Neutrophil (primary cell): ENCODE measurements around the gene RETREG1.

ENCODE experiments used
- H3K27ac ChIP-seq: fragments of 200-600 bp; sonication (generic); 2 replicates; pipeline ENCODE4 v1.5.1; 2016; ENCODE audit warnings: mild to moderate bottlenecking, moderate library complexity
- H3K27me3 ChIP-seq: fragments of 200-600 bp; sonication (generic); 2 replicates; pipeline ENCODE4 v1.6.0; 2016; ENCODE audit warnings: mild to moderate bottlenecking
- H3K36me3 ChIP-seq: fragments of 200-600 bp; sonication (generic); 2 replicates; pipeline ENCODE4 v1.5.1; 2017
- H3K4me1 ChIP-seq, 2 experiments: fragments of 200-600 bp in 1 of 2; sonication (generic) in 1 of 2; 1 replicate in 1 of 2; 2 replicates in 1 of 2; pipeline versions ENCODE4 v1.5.1 to v1.6.1; 2013 to 2016; ENCODE audit warnings: low read depth in 1 of 2, low read length in 1 of 2, mild to moderate bottlenecking in 1 of 2, moderate library complexity in 1 of 2; ENCODE audit not compliant: control insufficient read depth in 1 of 2, insufficient read depth in 1 of 2
- H3K4me3 ChIP-seq, 2 experiments: fragments of 200-600 bp in 1 of 2; sonication (generic) in 1 of 2; 1 replicate in 1 of 2; 2 replicates in 1 of 2; pipeline ENCODE4 v1.5.1; 2013 to 2016; ENCODE audit warnings: low read depth in 1 of 2, low read length in 1 of 2, mild to moderate bottlenecking in 1 of 2, moderate library complexity in 1 of 2
- H3K9me3 ChIP-seq: fragments of 200-600 bp; sonication (generic); 2 replicates; pipeline ENCODE4 v1.5.1; 2016
- TF ChIP-seq, protein P1 (sequence below): fragments of 200-600 bp; sonication (generic); IDR thresholded peaks from 2 replicates; pipeline ENCODE4 v1.5.1; 2016; ENCODE audit warnings: antibody characterized with exemption

RETREG1 gene

DNA sequence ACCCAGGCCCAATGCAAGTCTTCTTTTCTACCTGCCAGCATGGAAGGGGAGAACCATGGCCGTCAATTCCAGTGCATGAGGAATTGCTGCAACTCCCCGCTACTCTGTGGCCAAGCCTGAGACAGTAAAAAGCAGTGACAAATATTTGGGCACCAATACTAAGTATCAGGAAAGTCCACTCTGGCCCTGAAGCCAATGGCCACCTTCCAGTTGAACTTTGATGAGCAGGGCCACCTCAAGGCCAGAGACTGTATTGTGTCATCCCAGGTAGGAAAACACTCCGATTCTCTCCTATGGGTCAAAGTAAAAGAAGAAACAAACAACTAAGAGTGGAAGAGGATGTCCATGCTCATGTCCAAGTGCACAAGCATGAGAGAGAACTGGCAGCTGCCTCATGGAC is 27.1 kb downstream of the RETREG1 start:
- Histone ChIP-seq H3K4me1 (peaks cover 0 to 12% of the 10 kb centered on the region in 2 experiments), H3K9me3 (no peaks in the 10 kb centered on the region), H3K27me3 (no peaks in the 10 kb centered on the region), H3K36me3 (no peaks in the 10 kb centered on the region), H3K4me3 (no peak overlapping the region), H3K27ac (no peak overlapping the region)
- TF ChIP-seq, protein P1, sequence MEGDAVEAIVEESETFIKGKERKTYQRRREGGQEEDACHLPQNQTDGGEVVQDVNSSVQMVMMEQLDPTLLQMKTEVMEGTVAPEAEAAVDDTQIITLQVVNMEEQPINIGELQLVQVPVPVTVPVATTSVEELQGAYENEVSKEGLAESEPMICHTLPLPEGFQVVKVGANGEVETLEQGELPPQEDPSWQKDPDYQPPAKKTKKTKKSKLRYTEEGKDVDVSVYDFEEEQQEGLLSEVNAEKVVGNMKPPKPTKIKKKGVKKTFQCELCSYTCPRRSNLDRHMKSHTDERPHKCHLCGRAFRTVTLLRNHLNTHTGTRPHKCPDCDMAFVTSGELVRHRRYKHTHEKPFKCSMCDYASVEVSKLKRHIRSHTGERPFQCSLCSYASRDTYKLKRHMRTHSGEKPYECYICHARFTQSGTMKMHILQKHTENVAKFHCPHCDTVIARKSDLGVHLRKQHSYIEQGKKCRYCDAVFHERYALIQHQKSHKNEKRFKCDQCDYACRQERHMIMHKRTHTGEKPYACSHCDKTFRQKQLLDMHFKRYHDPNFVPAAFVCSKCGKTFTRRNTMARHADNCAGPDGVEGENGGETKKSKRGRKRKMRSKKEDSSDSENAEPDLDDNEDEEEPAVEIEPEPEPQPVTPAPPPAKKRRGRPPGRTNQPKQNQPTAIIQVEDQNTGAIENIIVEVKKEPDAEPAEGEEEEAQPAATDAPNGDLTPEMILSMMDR, result no peak

DNA sequence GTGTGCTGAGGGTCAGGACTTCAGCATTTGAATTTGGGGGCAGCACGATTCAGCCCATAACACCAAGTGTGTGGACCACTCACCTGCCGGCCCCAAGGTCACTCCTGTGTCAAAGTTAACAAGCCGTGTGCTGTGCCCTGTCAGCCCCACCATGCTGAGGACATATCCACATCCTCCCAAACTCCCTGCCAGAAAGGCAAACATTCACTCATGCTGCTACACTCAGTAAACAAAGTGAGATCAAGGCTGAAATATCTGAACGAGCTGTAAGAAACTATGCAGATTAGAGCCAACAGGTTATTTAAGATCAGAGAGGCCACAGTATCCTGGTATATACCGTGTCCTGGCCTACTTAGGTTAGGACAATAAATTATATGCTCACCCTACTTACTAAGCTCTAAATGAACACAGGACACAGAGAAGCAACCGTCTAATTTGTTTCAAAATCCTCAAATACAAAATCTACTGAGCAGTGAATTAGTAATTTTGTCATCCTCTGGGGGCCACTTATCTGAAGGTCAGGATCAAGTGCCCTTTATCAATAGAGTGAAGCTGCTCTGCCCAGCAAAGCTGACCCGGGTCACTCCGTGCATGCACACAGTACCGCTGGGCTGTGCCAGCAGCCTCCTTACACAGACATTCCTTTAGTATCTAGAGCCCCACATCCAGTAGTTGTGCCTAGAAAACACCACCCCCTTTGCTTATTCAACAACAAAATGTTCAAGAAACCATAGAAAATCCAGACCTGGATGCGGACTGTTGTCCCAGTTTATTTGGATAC is 28.2 kb downstream of the RETREG1 start:
- TF ChIP-seq, protein P1, result no peak
- Histone ChIP-seq H3K4me1 (peaks cover 0 to 4% of the 10 kb centered on the region in 2 experiments), H3K36me3 (no peaks in the 10 kb centered on the region), H3K4me3 (no peak overlapping the region), H3K27ac (no peak overlapping the region), H3K9me3 (no peaks in the 10 kb centered on the region), H3K27me3 (no peaks in the 10 kb centered on the region)

- no peaks in the 10 kb centered on the region for H3K27me3 ChIP-seq
- H3K27ac ChIP-seq, result no peak overlapping the region
- no peaks in the 10 kb centered on the region for H3K36me3 ChIP-seq
- H3K9me3 ChIP-seq, result no peaks in the 10 kb centered on the region
- no peak overlapping the region for H3K4me3 ChIP-seq
- TF ChIP-seq, protein P1, result no peak
- H3K4me1 ChIP-seq, result no peaks in the 10 kb centered on the region
Measured at GRCh38 chr5:16586556-16586955, 30.2 kb downstream of the RETREG1 start.

GRCh38 chr5:16585041-16585667 is 31.6 kb downstream of the RETREG1 start:
- Histone ChIP-seq H3K9me3 (no peaks in the 10 kb centered on the region), H3K4me1 (no peaks in the 10 kb centered on the region), H3K4me3 (no peak overlapping the region), H3K27me3 (no peaks in the 10 kb centered on the region), H3K27ac (no peak overlapping the region), H3K36me3 (no peaks in the 10 kb centered on the region)
- TF ChIP-seq, protein P1, result no peak

DNA sequence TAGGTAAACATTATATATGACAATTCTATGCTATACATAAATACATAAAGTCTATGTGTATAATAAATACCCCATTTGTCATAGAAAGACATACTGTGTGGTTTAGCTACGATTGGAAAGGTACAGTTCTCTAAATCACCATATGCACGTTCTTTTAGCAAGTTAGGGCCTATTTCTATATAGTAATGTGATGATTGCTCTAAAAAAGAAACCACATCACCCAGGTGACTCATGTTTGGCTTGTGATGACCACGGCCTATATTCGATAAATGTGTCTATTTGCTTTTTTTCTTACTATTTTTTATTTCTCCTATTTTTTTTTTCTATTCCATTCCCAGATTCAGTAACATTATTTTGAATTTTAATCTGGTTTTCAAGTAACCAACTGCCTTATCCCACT is 34.7 kb downstream of the RETREG1 start:
- no peaks in the 10 kb centered on the region for H3K27me3 ChIP-seq
- no peak overlapping the region for H3K4me3 ChIP-seq
- H3K36me3 ChIP-seq, result no peaks in the 10 kb centered on the region
- H3K9me3 ChIP-seq, result no peaks in the 10 kb centered on the region
- no peaks in the 10 kb centered on the region for H3K4me1 ChIP-seq
- no peak overlapping the region for H3K27ac ChIP-seq
- TF ChIP-seq, protein P1, result no peak
